Urinary bladder (tissue), 4 donors: Measurements from ENCODE around the gene PHF12. TPM values are rescaled to one million over a fixed set of nuclear protein-coding genes. Genes with fewer than 3 reads are reported as not detected.

Source experiments
- DNase-seq: peaks from one replicate; pipeline ENCODE4 v3.0.0-alpha.2; 2015; ENCODE audit errors: extremely low spot score
- H3K27ac ChIP-seq: one replicate; pipeline ENCODE4 v1.5.1; 2013; ENCODE audit warnings: low read depth, mild to moderate bottlenecking, moderate library complexity
- H3K36me3 ChIP-seq: one replicate; pipeline ENCODE4 v1.6.1; 2013; ENCODE audit warnings: mild to moderate bottlenecking, moderate library complexity; ENCODE audit not compliant: insufficient read depth
- H3K4me1 ChIP-seq: one replicate; pipeline ENCODE4 v1.6.1; 2013; ENCODE audit warnings: mild to moderate bottlenecking, moderate library complexity; ENCODE audit not compliant: insufficient read depth
- H3K4me3 ChIP-seq: one replicate; pipeline ENCODE4 v1.5.1; 2013; ENCODE audit warnings: low read depth, low read length
- WGBS: extraction: QIAGEN DNeasy Blood & Tissue Kit; methylation state at CpG from one replicate; pipeline ENCODE4 v1.1.7; 2013; 5-methylcytosine and 5-hydroxymethylcytosine counted together
- polyA plus RNA-seq: library from polyadenylated mRNA; stranded (reverse); fragments of 200-250 nt; gene quantifications from one replicate; pipeline ENCODE4 v1.2.3, GENCODE V29; 2013
- total RNA-seq: library from RNA; depleted of rRNA; stranded (reverse); fragments of >200 nt; gene quantifications from one replicate; pipeline ENCODE4 v1.2.3, GENCODE V29; 2014
- donor health status: healthy with polysubstance abuse.
- donor health status: healthy.

Gene PHF12
- 21.1 TPM for total RNA-seq
- polyA plus RNA-seq: 30.8 TPM

DNA sequence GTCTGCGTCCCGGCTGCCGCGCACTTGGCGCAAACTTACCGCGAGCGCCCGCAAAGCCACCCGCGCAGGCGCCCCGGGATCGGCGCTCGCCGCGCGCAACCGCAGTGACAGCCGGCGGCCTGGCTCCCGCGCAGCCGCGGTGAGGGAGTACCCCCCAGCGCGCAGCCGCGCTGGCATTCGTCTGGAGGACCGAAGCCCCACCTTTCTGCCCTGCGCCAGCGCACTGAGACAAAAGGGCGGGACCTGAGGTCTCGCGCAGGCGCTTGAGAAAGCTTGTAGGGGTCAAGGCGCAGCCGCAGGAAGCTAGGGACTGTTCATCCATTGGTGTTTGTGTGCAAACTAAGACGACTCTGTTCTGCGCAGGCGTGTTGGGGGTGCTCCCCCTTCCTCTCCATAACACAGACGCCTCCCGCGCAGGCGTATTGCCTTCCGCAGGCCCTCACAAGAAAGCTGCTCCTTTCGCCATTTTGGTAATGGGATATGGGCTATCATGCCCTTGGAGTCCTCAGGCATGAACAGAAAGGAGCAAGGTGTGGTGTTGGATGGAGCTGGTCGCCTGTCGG lies at the start of gene PHF12:
PHF12 (minus strand) TSS at position 91 of the 563 bp plus-strand sequence. CDS start 558 bp downstream, outside the sequence.
- H3K27ac ChIP-seq: peak within 1 kb of the TSS; percentile 98
- H3K4me3 ChIP-seq: peak within 1 kb of the TSS; percentile 98
- DNase-seq: peak; percentile 100
- no peaks in the 10 kb centered on the region for H3K4me1 ChIP-seq
- WGBS: under 1% methylated on average over 51 of the region's 51 CpGs
- no peaks in the 10 kb centered on the region for H3K36me3 ChIP-seq

DNA sequence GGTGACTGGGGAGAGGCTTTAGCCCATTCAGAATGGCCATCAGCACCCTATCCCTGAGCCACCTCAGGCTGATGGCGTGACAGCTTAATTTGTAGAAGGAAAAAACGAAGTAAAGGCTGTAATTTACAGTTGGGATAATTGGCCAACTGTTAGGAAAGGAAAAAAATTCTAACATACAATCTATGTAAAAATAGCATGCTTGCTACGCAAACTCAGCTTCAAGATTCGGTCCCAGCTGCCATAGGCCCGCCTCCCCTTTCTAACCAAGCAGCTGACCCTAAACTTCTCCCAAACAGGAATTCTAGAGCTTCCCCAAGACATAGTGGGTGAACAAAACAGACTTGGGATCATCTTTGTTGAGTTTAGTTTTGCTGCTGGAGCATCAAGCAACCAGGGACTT lies 49.7 kb upstream of the PHF12 start:
- no peak for DNase-seq
- Histone ChIP-seq H3K36me3 (no peaks in the 10 kb centered on the region), H3K27ac (no peak overlapping the region), H3K4me1 (no peaks in the 10 kb centered on the region), H3K4me3 (no peak overlapping the region)
- WGBS: 77% methylated on average over 5 of the region's 5 CpGs

DNA sequence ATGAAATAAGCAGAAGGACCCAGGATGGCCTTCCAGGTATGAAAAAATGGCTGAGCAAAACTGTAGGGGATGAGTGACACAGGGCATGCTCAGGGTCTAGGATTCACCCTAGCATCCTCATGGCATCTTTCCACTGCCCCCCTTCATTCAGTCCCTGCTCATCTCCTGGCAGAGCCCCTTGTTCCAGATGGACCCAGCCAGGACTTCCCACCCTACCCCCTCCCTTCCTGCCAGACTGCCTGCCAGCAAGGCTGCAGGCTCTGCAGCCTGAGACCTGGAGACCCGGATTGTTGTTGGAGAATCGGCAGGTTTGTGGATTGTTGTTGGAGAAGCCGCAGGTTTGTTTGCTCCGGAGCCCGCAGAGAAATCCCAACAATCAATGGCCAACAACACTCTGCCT lies 47.9 kb upstream of the PHF12 start:
- Histone ChIP-seq H3K27ac (no peak overlapping the region), H3K36me3 (no peaks in the 10 kb centered on the region), H3K4me1 (no peaks in the 10 kb centered on the region), H3K4me3 (no peak overlapping the region)
- no peak for DNase-seq
- 52% methylated on average over 5 of the region's 5 CpGs for WGBS

DNA sequence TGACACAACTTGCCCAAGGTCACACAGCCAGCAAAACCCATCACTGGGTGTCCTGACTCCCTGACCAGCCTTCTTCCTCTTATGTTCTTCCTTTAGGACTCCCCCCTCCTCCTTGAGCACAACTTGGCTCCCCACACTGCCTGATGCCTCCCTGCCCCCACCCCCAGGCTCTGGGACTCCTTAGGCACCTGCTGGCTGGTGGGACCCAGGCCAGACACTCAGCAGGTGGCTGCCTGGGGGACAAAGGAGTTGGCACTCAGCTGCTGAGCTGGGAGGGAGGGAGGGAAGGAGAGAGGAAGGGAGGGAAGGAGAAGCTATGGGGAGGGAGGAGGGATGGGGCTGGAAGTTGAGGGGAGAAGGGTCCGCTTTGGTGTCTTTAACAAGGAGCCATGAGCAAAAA lies 46.5 kb upstream of the PHF12 start:
- H3K27ac ChIP-seq: no peak overlapping the region
- no peak overlapping the region for H3K4me3 ChIP-seq
- H3K4me1 ChIP-seq: no peaks in the 10 kb centered on the region
- DNase-seq: no peak
- no peaks in the 10 kb centered on the region for H3K36me3 ChIP-seq
- WGBS: 92% methylated on average over 1 of the region's 1 CpG

DNA sequence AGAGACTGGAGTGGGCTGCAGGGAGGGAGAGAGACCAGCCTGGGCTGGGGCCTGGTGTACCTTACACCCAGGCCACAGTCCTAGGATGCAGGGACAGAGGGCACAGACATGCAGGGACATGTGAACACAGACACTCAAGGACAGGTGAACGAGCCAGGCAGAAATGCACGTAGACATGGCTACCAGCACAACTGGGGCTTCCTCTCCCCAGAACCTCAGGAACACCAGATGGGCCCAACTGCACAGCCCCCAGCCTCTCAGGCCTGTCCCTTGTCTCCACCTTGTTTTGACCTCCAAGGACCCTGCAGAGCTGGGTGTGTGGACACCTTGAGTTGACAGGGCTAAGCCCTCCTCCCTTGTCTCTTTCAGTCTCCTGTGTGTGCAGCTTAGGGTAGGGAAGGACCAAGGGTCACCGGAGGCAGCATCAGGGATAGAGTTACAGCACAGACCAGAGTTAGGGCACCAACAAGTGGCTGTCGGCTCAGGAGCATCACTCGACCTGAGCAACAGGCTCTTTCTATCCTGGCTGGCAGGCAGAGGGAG lies 45.3 kb upstream of the PHF12 start:
- Histone ChIP-seq H3K27ac (no peak overlapping the region), H3K36me3 (no peaks in the 10 kb centered on the region), H3K4me1 (no peaks in the 10 kb centered on the region), H3K4me3 (no peak overlapping the region)
- DNase-seq: no peak
- WGBS: 49% methylated on average over 5 of the region's 5 CpGs

DNA sequence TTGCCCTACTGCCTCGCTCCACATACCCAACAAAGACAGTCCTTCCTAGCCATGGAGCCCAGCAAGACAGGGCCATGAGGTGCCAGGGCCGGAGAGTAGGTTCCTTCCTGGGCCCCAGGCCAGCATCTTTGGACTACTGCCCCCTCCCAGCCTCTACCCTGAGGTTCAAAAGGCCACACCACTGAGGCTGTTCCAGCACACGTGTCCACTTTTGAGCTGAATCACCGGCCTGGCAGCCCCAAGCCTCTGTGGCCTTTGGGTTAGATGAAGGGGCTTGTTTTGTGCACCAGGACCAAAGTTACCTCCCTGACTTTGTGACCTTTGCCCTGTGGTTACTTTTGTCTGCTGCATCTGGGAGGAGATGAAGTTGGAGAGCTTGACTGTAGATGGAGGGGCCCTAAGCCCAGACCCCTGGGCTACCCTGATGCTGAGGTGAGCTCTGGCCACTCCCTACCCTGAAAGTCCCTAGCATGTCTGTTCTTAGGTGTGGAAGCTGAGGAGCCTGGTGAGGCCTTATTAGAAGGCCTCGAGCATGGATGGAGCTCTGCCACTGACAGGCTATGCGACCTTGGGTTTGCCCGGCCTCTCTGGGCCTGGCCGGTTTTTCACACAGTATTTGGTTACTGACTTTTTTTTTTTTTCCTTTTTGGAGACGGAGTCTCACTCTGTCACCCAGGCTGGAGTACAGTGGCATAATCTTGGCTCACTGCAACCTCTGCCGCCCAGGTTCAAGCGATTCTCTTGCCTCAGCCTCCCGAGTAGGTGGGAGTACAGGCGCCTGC lies 42.5 kb upstream of the PHF12 start:
- H3K4me3 ChIP-seq: no peak overlapping the region

DNA sequence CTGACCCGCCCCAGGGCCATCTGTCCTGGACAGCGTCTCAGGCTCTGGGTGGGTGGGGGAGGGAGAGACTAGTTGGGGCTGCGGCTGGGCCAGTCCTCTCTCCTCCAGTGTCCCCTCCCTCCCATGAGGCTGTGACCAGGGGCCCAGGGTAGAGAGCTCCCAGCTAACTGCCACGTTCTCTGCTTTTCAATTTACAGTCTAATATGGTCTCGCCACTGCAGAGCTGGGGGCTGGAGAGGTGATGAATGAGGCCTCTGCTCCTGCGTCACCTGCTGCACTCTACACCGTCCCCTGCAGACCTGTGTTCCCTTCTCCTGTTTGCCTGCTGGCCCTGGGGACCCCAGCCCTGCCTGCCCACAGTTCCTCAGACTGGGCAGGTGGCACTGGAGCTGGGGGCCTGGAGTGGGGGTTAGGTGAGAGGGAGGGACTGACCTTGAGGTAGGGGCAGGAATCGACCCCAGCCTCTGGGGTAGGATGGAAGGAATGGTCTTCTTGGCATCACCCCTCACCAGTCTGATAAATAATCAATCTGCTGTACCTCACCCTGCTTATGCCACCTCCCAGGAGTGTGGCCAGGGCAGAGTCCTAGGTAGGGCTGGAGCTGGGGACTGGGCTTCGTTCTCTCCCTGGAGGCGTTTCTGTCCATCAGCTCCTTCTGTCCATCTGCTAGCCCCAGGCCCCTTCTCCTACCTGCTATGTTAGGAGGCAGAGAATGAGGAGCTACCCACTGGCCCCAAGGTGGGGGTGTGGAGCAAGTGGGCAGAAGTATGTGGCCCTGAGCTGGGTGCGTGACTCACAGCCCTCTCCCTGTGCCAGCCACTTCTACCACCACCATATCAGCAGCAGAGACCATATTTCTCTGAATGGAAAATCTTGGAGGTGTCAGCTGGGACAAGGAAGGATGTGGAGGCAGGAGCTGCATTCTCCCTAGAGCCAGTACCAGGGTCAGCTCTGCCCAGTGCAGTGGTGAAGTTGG lies 41.6 kb upstream of the PHF12 start:
- WGBS: 61% methylated on average over 11 of the region's 11 CpGs
- H3K4me3 ChIP-seq: no peak overlapping the region
- no peak for DNase-seq
- H3K36me3 ChIP-seq: no peaks in the 10 kb centered on the region
- no peak overlapping the region for H3K27ac ChIP-seq
- H3K4me1 ChIP-seq: no peaks in the 10 kb centered on the region

More for the DNA sequence above, 42.5 kb upstream of the PHF12 start:
- no peak overlapping the region for H3K27ac ChIP-seq
- no peak for DNase-seq
- WGBS: 86% methylated on average over 13 of the region's 13 CpGs
- H3K4me1 ChIP-seq: no peaks in the 10 kb centered on the region
- no peaks in the 10 kb centered on the region for H3K36me3 ChIP-seq

DNA sequence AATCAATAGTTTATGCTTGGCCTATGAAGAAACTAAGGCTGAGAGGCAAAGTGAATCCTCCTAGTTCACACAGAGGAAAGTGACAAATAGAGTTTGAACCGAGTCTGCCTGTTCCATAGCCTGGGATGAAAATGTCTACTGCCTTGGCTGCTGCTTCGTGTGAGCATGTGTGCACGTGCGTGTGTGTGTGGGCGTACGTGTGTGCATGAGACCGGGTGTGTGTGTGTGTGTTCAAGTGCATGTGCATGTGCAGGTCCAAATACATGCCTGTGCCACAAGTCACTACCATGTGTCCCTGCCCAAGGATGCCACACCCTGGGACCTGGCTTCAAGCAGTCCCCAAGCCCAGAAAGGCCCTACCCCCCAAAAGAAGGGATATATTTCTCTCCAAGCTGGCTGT lies 40.9 kb upstream of the PHF12 start:
- Histone ChIP-seq H3K4me3 (no peak overlapping the region), H3K27ac (no peak overlapping the region), H3K4me1 (no peaks in the 10 kb centered on the region), H3K36me3 (no peaks in the 10 kb centered on the region)
- 71% methylated on average over 7 of the region's 7 CpGs for WGBS
- DNase-seq: no peak

DNA sequence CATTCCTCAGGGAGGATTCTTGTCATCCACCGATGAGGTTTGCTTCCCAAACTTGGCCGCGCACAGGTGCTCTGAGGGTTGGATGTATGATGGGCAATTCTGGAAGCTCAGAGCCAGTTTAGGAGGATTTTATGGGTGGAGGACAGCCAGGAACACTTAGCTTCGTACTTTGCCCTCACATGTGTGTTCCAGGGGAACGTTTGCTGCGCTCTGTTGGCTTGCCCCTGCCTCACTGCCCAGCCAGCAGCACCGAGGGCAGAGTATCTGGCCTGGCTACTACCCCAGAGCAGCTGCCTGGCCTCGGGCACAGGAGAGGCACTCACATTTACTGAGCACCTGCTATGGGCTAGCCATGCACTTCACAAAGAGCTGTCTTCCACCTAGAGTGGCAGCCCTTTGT lies 40.5 kb upstream of the PHF12 start:
- Histone ChIP-seq H3K4me1 (no peaks in the 10 kb centered on the region), H3K4me3 (no peak overlapping the region), H3K27ac (no peak overlapping the region), H3K36me3 (no peaks in the 10 kb centered on the region)
- 65% methylated on average over 8 of the region's 8 CpGs for WGBS
- no peak for DNase-seq

DNA sequence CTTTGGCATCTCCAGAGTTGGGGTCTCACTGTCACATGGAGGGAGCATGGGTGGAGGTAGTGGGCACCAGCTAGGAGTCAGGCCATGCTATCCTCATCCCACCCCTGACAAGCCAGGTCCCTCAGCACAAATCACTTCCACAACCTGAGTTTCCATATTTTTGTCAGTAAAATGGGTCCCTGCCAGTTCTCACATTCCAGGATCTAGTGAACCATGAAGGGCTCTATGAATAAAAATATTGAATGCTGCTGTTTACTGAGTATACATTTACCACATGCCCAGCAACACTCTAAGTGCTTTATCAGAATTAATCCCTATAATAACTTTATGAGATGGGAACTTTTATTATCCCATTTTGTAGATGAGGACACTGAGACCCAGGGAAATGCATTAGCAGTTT lies 37.7 kb upstream of the PHF12 start:
- Histone ChIP-seq H3K4me3 (no peak overlapping the region), H3K4me1 (no peaks in the 10 kb centered on the region), H3K36me3 (no peaks in the 10 kb centered on the region), H3K27ac (no peak overlapping the region)
- no peak for DNase-seq

DNA sequence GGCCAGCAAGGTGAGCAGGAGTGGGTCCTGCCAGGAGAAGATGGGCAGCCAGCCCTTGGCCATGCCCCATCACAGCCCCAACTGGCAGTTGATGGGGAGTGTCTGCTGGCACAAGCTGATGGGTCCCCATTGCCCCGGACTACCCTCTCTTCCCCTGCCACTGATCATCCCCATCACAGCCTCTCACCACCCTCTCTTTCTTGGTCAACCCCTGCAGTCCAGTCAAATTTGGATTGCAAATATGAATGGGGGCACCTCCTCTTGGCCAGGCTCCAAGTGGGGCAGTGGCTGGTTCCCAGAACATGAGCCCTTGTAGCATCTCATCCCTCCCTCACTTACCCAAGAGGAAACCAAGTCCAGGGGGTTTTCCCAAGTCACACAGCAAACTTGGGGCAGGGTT lies 37.2 kb upstream of the PHF12 start:
- WGBS: 92% methylated on average over 1 of the region's 1 CpG
- Histone ChIP-seq H3K27ac (no peak overlapping the region), H3K4me1 (no peaks in the 10 kb centered on the region), H3K36me3 (no peaks in the 10 kb centered on the region), H3K4me3 (no peak overlapping the region)
- DNase-seq: no peak

DNA sequence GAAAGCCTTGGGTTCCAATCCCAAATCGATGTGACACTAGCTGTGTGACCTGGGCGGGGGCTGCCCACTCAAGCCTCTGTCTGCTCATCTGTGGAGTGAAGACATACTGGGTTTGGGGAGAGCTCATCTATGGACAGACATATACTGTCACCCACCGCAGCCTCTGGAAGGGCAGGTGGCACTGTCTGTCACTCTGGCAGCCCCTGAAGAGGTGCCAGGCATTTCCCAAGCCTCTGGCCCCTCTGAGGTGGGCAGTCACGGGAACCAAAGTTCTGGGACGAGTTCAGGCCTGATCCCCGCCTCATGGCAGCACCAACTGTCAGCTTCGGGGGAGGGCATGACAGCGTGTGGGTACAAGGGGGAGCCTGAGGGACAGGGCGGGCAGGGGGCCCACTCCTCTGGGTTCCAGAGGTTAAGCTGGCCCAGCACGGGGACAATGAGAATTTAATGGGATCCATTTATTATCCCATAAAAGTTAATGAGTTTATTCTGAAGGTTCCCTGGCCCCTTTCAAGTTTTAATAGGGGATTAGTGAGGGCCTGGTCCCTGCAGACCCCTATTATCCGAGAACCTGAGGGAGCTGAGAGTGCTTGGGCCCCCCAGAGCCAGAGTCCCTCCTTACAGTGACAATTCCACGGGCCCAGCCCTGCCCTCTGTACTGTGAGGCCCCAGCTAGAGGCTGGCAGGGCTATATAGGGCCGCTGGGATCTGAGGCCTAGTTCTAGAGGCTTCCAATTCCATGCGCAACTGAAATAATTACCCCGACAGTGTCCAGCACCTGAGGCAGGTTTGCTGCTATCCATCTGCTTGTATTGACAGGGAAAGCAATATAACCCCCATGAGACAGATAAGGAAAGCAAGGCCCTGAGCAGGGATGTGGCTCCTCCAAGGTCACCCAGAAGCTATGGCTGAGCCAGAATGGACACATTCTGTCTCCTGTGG lies 35.7 kb upstream of the PHF12 start:
- no peak overlapping the region for H3K4me3 ChIP-seq
- 63% methylated on average over 15 of the region's 15 CpGs for WGBS
- no peak overlapping the region for H3K27ac ChIP-seq
- DNase-seq: no peak
- H3K4me1 ChIP-seq: no peaks in the 10 kb centered on the region
- no peaks in the 10 kb centered on the region for H3K36me3 ChIP-seq
